Dedifferentiated amniotic fluid mesenchymal stem cell (primary cell): ENCODE data around the gene ZNF76.
A peak's percentile ranks its signal among the peaks of the same experiment; 100 is the strongest.
"Not testable (repeated sequence)": the region's sequence is repeated elsewhere in the genome, so short reads cannot be mapped to it uniquely, and the experiment has no call there.

Experiments
- DNase-seq: peaks from one replicate; pipeline ENCODE4 v3.0.0-alpha.2; 2016; ENCODE audit errors: extremely low spot score

Gene ZNF76

GRCh38 chr6:35330541-35331119, 71.1 kb downstream of the ZNF76 start:
- no peak for DNase-seq

- not testable (repeated sequence) for DNase-seq
These were observed 72.7 kb downstream of the ZNF76 start for GRCh38 chr6:35332074-35332887.

- no peak for DNase-seq
These were observed 82.0 kb downstream of the ZNF76 start for GRCh38 chr6:35341557-35341956.

- peak; percentile 94 for DNase-seq
These were observed 82.9 kb downstream of the ZNF76 start, which contains the start of gene PPARD for GRCh38 chr6:35342258-35343091. TSS of gene PPARD (plus strand) at chr6:35342558. CDS start at chr6:35411088, 68,530 bp downstream.

- no peak for DNase-seq
These were observed 83.7 kb downstream of the ZNF76 start for GRCh38 chr6:35343092-35343834.

DNA sequence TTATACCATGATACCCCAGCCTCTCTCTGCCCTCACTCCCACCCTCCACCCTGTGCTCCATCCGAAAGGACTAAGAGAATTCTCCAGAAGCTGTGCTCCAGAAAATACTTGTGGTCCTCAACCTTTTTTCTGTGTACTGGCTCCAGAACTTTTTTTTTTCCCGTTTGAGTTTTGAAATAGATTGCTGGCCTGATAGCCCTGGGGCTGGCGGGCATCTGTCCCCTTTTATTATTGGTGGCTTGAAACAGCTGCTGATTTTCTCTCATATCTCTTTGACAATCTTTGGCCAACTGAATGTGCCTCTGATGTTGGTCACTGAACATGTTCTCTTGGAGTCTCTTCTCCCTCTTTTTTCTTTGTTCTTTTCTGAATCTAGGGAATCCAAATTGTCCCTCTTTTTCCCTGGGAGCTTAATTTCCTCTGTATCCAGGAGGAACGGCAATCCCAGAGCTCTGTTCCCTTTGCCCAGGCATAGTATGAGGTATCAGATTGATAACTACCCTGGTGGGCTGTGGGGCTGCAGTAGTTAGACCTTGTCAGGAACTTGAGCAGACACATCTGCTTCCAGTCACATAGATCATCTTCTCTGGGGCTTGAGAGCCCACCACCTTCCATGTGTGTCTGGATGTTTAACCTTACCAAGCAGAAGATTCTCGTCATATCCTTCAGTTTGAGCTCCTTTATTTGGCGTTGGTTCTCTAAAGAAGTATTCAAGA, 84.5 kb downstream of the ZNF76 start:
- DNase-seq: no peak
